GM21360 (cell line): ENCODE results near the gene ZAP70.
A peak's percentile ranks its signal among the peaks of the same experiment; 100 is the strongest.
"Not testable (repeated sequence)": the region's sequence is repeated elsewhere in the genome, so short reads cannot be mapped to it uniquely, and the experiment has no call there.

Source experiments
- ATAC-seq: cut with Tn5 transposase; IDR thresholded peaks from one replicate; pipeline ENCODE4 v1.9.1; 2021; ENCODE audit warnings: mild to moderate bottlenecking, moderate library complexity; ENCODE audit not compliant: unreplicated experiment

The ZAP70 gene

DNA sequence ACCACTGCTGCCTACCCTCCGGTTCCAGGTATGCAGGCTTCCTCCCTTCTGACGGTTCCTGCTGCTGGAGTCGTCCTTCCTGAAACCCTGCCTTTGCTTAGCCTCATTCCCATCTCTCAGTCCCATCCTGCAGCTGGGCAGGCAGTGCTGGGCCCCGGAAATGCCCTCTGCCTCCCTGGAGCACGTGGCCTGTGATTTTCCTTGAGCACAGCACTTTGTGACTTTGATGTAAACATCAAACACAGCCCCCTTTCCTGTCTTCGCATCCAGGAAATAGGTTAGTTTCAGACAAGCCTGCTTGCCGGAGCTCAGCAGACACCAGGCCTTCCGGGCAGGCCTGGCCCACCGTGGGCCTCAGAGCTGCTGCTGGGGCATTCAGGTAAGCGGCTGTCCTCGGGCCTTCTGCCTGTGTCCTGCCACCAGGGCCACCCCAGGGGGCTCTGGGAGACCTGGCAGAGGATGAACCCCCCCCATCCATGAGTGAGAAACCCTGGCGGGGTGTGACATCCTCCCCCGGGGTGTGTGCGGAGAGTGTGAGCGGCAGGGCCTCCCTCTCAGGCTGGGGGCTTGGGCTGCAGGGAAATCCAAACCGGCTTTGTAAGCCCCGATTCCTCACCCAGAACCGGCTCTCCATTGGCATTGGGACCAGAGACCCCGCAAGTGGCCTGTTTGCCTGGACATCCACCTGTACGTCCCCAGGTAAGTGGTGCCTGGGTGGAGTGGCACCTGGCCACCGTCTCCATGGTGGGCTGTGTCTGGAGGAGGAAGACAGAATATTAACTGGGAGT, at the start of gene ZAP70:
Gene ZAP70, plus strand, starts transcription at position 281 of the 788 bp plus-strand sequence. CDS start 10,461 bp downstream, outside the sequence.
- no peak for ATAC-seq

DNA sequence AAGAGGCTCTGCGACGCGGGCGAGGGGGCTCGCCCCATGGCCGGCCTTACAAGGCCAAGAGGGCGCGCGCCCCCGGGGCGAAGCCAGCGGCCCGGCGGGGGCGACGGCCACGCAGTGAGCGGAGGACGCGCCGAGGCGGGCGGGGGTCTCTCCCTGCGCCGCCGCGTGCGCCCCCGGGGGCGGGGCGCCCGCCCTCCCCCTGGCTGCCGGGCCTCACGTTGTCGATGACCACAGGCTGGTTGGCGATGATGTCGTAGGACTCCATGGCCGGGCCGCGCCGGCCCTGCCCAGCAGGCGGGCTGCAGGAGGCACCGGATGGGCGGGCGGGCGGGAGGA, 49.8 kb upstream of the ZAP70 start:
- no peak for ATAC-seq

DNA sequence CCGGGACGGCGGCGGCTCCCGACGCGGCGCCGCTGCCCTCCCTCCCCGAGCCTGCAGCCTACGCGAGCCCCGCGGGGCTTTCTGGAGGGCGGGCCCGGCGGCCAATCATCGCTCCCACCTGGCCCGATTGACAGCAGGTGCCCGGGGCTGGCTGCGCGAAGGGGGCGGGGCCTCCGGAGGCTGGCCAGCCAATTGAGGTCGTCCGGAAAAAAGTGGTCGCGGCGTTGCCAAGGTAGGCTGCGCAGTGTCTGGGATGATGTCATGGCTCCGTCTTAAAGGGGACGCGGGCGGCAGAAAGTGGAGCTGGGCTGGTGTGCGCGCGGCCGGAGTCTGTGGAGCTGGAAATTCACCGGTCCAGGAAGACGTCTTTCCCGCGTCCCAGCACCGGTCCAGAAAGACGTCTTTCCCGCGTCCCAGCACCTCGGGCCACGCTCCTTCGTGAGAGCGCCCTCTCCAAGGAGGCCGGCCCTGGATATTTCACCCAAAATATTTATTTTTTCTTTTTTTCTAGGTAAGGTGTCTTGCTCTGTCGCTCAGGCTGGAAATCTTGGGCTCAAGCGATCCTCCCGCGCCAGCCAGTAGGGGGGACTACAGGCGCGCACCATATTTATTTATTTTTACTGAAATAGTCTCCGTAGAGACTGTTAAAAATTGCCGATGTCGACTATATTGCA, 49.3 kb upstream of the ZAP70 start, which contains the start of gene ACTR1B:
Gene ACTR1B, minus strand, starts transcription at position 83 of the 674 bp plus-strand sequence. CDS start 154 bp downstream, outside the sequence.
- ATAC-seq: peak; percentile 85

DNA sequence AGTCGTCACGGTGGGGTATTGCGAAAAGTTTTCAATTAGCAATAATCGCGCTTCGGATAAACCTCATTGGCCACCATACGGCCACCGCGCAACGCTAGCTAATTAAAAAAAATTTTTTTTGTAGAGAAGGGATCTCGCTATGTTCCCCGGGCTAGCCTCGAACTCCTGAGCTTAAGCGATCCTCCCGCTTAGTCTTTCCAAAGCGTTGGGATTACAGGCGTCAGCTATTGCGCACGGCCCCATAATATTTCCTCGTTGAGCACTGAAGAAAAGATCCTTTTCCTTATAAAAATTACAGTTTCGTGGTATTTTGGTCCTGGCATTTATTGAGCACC, 48.8 kb upstream of the ZAP70 start:
- no peak for ATAC-seq

DNA sequence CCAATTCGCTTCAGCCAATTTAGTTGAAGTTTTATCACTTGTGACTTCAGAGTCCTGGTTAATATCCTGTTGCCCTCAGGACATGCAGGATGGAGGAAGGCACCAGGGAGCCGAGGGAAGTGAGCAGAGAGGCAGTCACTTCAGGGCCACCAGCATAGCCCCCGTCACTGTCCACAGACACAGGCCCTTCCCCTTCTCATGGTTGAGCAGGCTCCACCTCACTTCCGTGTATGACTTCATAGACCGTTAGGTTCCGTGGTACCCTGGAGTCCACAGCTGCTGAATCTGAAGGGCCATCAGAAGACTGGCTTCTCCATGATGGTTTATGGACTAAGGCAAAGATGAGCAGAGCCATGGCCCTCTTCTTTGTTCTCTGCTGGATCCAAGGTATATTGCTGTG, 43.9 kb upstream of the ZAP70 start, which contains the start of gene C2orf92:
Gene C2orf92, plus strand, starts transcription at position 266 of the 400 bp plus-strand sequence. Its CDS starts 76 bp downstream, at position 342.
- ATAC-seq: no peak

DNA sequence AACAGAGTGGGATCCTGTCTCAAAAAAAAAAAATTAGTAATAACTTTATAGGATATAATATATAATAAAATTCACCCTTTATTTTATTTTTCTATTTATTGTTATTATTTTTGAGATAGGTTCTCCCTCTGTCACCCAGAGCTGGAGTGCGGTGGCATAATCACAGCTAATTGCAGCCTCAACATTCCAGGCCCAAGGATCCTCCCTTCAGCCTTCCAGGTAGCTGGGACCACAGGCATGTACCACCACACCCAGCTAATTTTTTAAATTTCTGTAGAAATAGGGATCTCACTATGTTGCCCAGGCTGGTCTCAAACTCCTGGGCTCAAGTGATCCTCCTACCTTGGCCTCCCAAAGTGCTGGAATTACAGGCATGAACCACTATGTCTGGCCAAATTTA, 42.9 kb upstream of the ZAP70 start:
- no peak for ATAC-seq

DNA sequence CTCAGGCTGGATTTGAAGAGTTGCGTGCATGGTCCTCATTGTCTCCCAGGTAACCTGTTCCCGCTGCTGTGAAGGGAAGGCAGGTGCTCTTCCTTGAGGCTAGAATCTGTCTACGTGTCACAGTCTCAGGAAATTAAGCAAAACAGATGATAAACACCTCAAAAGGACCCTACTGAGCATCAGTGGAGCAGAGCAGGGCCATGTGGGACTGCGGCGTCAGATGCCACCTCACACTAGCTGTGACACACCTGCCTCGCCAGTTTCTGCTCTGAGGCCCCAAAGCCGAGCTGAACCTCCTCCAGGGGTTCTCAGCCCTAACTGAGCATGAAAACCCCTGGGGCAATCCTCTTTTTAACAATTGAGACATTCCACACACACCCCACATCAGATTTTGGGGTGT, 41.9 kb upstream of the ZAP70 start:
- no peak for ATAC-seq

DNA sequence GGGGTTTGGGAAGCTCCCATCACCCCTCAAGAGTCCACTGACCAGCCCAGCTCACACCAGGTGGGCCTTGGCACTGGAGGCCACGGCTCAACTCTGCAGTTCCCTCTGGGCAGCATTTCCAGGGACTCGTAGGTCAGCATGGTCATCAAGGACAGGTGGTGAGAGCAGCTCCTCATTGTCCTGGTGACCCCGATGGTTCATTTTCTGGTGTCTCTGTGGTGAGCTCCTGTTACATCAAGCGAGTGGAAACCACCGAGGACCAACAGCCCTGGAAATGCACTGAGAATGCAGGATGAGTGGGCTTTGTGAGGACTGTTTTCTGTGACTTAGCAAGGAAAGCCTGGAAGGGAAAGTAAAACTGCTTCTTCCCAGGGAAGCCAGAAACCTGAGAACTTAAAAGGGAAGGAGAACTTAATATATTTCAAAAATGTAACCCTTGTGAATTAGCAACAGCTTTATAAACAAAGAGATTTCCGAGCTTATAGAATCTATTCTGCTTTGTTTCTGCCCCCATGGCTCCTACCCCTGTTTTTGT, 40.7 kb upstream of the ZAP70 start:
- ATAC-seq: not testable (repeated sequence)

DNA sequence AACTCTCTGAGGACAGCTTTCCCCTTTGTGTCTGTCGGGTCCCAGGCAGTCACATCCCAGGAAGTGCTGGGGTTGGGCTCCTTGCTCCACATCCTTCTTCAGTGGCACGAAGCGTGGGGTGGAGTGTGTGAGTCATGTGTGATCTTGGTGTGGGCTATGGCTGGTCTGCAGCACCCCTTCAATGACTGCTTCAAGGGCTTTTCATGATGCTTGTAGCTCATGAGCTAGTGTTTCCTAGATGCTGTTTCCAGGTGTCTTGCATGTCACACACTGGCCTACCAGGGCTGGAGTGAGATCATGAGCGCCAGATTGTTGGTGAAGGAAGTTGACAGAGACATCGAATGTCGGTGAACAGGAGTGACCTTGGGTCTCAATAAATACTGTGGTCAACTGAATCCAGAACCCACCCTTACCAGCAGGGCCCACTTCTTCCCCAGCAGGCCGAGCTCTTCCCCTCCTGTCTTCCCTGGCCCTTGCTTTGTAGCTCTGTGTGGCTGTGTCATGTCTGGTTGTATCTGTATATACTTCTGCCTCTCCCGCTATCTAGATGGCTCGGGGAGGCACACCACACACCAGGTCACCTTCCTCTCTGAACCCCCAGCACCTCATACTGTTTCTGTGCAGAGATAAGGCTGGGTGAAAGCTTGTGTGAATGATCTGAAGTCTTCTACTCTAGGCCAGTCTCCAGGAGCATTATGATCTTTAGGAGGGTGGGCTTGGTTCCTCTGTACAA, 40.0 kb upstream of the ZAP70 start:
- ATAC-seq: no peak

DNA sequence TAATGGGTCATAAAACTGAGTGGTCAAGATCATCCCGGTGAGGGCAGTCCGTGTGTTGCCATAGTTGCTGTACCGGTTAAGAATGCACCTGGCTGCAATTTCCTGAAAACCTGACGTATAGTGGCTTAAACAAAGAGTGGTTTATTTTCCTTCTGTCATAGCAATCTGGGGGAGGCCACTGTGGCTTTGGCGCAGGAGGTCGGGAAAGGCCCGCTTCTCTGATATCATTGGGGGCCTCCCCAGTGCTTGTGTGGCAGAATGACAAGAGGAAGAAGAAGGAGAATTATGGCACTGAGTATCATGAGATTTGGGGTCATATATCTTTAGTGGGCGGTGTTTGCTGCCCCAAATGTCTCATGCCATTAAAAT, 39.5 kb upstream of the ZAP70 start:
- ATAC-seq: no peak

DNA sequence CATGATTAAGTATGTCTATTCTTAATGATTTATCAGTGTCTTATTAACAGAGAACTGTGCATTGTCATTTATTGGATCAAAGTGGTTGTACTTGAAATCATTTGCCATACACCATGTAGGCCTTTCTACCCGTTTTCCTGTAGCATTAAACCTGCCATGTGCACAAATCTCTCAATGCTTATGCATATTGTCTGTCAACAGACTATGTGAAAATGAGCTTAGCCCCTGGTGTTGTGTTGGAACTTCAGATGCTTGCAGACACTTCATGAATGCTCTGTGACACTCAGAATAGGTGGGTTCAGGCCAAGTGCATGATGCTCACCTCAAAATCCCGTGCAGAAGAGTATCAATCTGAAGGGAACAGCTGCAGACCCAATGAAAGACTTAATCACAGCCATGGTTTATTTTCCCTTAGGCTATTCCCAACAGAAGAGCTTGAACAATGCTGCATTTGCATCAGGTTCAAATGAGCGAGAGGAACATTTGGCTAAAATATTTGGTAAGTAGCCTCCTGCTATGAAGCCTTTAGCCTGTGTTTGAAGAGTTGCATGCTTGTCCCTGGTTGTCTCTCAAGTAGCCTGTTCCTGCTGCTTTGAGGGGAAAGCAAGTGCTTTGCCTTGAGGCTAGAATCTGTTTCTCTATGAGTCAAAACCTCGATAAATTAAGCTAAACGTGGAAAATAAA, 37.8 kb upstream of the ZAP70 start:
- no peak for ATAC-seq

DNA sequence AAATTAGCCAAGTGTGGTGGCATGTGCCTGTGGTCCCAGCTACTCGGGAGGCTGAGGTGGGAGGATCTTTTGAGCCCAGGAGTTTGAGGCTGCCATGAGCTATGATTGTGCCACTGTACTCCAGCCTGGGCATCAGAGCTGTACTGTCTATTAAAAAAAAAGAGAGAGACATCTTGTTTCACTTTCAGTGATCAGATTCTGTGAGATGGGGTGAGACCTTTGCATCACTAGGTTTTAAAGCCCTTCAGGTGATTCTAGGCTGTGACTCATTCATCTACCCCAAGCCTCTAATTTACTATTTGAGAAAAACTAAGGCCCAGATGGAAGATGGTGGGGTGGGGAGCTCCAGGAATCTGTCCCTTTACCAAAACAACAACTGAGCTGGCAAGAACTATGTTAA, 36.8 kb upstream of the ZAP70 start:
- no peak for ATAC-seq

DNA sequence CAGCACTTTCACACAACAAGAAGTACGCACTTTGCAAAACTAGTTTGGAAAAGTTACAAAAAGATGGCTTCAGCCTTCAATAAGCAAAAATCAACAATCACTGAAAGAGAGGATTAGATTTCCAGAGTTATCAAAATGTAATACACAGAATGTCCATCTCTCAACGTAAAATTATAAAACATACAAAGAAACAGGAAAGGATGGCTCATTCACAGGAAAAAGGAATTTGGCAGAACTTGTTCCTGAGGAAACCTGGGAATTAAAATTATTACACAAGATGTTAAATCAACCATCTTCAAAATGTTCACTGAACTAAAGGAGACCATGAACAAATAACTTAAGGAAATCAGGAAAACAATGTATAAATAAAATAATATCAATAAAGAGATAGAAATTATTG, 35.9 kb upstream of the ZAP70 start:
- ATAC-seq: no peak

DNA sequence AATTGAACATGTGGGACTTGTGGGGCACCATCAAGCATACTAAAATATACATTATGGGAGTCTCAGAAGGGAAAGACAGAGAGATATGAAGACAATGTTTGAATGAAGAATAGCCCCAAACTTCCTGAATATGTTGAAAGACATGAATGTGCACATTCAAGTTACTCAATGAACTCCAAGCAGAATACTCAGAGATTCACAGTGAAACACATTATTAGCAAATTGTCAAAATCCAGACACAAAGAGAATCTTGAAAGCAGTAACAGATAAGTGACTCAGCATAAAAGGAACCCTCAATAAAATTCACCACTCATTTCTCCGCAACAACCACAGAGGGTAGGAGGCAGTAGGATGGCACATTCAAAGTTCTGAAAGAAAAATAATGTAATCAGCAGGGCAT, 35.1 kb upstream of the ZAP70 start:
- no peak for ATAC-seq

DNA sequence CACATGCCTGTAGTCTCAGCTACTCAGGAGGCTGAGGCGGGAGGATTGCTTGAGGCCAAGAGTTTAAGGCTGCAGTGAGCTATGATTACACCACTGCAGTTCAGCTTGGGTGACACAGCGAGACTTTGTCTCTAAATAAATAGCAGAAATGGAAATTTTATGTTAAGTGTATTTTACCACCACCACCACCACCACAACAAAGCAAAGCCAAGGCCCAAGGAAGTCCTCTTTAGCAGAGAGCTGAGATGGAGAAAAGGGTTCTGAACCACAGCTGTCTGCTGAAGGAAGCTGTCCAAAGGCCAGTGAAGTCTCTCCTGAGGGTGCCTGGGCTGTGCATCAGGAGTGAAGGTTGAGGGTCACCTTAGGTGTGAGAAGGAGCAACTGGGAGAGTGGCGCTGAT, 26.1 kb upstream of the ZAP70 start:
- not testable (repeated sequence) for ATAC-seq

DNA sequence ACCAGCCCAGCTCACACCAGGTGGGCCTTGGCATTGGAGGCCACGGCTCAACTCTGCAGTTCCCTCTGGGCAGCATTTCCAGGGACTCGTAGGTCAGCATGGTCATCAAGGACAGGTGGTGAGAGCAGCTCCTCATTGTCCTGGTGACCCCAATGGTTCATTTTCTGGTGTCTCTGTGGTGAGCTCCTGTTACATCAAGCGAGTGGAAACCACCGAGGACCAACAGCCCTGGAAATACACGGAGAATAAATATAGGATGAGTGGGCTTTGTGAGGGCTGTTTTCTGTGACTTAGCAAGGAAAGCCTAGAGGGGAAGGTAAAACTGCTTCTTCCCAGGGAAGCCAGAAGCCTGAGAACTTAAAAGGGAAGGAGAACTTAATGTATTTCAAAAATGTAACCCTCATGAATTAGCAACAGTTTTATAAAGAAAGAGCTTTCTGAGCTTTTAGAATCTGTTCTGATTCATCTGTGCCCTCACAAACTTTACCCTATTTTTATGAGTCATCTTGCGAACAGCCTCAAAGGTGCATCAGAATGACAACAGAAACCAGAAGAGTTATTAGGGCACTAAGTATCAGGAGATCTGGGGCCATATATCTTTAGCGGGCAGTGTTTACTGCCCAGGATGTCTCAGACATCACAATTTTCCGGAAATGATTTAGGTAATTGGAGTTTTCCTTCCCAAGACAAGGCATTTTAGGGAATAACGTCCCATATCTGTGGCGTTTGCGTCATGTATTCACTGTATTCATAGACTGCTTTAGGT, 25.1 kb upstream of the ZAP70 start:
- ATAC-seq: no peak

DNA sequence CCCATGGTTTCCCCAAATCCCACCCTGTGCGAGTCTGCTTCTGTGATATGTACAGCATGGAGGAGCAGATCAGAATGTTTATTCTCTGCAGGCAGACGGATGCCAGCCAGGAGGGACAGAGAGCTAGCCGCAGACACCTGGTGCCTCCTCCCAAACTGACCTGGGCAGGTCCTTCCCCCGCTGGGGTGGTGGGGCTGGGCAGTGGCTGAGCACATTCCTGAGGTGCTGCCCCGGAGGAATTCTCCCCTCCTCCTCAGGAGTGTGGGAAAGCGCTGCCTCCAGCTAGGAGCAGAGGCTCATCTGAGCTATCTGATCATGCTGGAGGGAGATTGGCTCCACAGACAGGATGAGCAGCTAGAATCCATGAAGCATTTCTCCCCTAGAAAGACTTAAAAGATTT, 22.2 kb upstream of the ZAP70 start:
- ATAC-seq: no peak

DNA sequence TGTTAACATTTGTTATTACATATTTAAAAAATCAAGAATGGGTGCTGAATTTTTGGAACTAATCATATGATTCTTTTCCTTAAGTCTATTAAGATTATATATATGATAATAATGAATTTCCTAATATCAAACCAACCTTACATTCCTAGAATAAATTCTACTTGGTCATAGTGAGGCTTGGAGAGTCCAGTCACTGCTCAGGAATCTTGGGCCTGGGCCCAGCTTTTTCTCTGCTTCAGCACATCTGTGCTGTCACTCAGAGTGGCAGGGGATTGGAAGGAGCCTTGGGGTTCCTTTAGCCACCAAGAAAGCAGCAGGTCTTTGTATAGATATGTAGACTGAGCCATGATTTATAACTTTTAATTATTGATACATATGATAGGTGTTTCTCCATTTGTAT, 19.9 kb upstream of the ZAP70 start:
- ATAC-seq: no peak

DNA sequence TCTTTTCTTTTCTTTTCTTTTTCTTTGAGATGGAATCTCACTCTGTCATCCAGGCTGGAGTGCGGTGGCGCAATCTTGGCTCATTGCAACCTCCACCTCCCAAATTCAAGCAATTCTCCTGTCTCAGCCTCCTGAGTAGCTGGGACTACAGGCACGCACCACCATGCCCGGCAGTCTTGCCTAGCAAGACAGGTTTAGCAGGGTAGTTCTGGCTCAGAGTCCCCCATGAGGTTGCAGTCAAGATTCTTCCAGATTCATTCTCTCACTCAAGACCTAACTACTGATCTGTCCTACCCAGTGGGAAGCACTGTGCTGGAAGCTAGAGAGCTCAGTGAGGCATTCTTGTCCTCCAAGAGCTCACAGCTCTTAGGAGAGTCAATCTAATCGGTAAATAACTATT, 17.6 kb upstream of the ZAP70 start:
- no peak for ATAC-seq
